HL-60 (cell line): ENCODE measurements around the gene WDR26.
A peak's percentile ranks its signal among the peaks of the same experiment; 100 is the strongest.

ENCODE experiments used
- DNase-seq, 2 experiments: peaks; one replicate each; pipeline ENCODE4 v3.0.0-alpha.2; 2010 to 2020; ENCODE audit warnings: low read depth in 1 of 2, low spot score in 1 of 2
- H3K27ac ChIP-seq: fragments of 250-450 bp; sonication (Bioruptor Pico); replicated peaks from 2 replicates; pipeline ENCODE4 v1.5.1; 2020; ENCODE audit warnings: mild to moderate bottlenecking, moderate library complexity
- H3K27me3 ChIP-seq: fragments of 250-450 bp; sonication (Bioruptor Pico); 2 replicates; pipeline ENCODE4 v1.5.1; 2021; ENCODE audit warnings: mild to moderate bottlenecking, moderate library complexity; ENCODE audit not compliant: insufficient read depth, poor library complexity, severe bottlenecking
- H3K4me3 ChIP-seq: replicated peaks from 2 replicates; pipeline ENCODE4 v1.5.1; 2011; ENCODE audit warnings: mild to moderate bottlenecking, control low read depth, low read length; ENCODE audit not compliant: insufficient read depth
- GABPA ChIP-seq: IDR thresholded peaks from 2 replicates; pipeline ENCODE4 v1.6.1; 2012; ENCODE audit warnings: low read depth
- POLR2AphosphoS5 ChIP-seq: IDR thresholded peaks from 2 replicates; pipeline ENCODE4 v1.6.1; 2012; ENCODE audit warnings: low read depth
- REST ChIP-seq: IDR thresholded peaks from 2 replicates; pipeline ENCODE4 v1.6.1; 2012; ENCODE audit warnings: low read depth; ENCODE audit not compliant: insufficient replicate concordance
- SPI1 ChIP-seq: IDR thresholded peaks from 2 replicates; pipeline ENCODE4 v1.6.1; 2012; ENCODE audit warnings: low read depth, mild to moderate bottlenecking, borderline replicate concordance
- TF ChIP-seq, protein P1 (sequence below): IDR thresholded peaks from one replicate; pipeline ENCODE4 v1.5.1; 2011; ENCODE audit warnings: low read length, control low read depth, inconsistent platforms; ENCODE audit not compliant: insufficient read depth

The WDR26 gene

DNA sequence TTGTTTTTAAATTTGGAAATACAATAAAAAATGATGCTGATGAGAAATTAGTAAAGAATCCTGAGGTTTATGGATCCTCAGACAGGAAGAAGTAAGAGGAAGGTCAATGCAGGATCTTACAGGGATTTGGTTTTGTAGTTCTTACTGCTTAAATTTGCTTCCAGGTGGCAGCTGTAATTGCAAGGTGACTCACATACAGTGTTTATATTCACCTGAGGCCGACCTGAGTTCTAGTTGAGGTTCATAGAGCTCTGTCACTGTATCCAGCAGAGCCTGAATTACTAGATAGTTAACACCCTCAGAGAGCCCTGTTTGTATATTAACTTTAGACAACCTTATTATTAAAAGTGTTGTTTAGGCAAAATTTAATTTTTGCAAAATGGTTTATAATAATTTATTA is 1.4 kb upstream of the WDR26 start:
- no peak overlapping the region; the same call in 1 of the 2 replicates for H3K27ac ChIP-seq
- TF ChIP-seq POLR2AphosphoS5 (no peak), GABPA (no peak), SPI1 (no peak), REST (no peak)
- TF ChIP-seq, protein P1, sequence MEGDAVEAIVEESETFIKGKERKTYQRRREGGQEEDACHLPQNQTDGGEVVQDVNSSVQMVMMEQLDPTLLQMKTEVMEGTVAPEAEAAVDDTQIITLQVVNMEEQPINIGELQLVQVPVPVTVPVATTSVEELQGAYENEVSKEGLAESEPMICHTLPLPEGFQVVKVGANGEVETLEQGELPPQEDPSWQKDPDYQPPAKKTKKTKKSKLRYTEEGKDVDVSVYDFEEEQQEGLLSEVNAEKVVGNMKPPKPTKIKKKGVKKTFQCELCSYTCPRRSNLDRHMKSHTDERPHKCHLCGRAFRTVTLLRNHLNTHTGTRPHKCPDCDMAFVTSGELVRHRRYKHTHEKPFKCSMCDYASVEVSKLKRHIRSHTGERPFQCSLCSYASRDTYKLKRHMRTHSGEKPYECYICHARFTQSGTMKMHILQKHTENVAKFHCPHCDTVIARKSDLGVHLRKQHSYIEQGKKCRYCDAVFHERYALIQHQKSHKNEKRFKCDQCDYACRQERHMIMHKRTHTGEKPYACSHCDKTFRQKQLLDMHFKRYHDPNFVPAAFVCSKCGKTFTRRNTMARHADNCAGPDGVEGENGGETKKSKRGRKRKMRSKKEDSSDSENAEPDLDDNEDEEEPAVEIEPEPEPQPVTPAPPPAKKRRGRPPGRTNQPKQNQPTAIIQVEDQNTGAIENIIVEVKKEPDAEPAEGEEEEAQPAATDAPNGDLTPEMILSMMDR, result no peak
- no peak for DNase-seq
- H3K27me3 ChIP-seq, result no peaks in the 10 kb centered on the region
- H3K4me3 ChIP-seq, result no peak overlapping the region

- Histone ChIP-seq H3K27ac (peak overlapping the region; percentile 91), H3K4me3 (peak overlapping the region; percentile 91), H3K27me3 (no peaks in the 10 kb centered on the region)
- no peak for TF ChIP-seq POLR2AphosphoS5
- TF ChIP-seq SPI1, result no peak
- TF ChIP-seq REST, result no peak
- TF ChIP-seq, protein P1, result no peak
- no peak for TF ChIP-seq GABPA
- DNase-seq, result peak in 1 of 2 experiments; percentile 41
Measured at GRCh38 chr1:224435318-224435763, 744 bp upstream of the WDR26 start.

DNA sequence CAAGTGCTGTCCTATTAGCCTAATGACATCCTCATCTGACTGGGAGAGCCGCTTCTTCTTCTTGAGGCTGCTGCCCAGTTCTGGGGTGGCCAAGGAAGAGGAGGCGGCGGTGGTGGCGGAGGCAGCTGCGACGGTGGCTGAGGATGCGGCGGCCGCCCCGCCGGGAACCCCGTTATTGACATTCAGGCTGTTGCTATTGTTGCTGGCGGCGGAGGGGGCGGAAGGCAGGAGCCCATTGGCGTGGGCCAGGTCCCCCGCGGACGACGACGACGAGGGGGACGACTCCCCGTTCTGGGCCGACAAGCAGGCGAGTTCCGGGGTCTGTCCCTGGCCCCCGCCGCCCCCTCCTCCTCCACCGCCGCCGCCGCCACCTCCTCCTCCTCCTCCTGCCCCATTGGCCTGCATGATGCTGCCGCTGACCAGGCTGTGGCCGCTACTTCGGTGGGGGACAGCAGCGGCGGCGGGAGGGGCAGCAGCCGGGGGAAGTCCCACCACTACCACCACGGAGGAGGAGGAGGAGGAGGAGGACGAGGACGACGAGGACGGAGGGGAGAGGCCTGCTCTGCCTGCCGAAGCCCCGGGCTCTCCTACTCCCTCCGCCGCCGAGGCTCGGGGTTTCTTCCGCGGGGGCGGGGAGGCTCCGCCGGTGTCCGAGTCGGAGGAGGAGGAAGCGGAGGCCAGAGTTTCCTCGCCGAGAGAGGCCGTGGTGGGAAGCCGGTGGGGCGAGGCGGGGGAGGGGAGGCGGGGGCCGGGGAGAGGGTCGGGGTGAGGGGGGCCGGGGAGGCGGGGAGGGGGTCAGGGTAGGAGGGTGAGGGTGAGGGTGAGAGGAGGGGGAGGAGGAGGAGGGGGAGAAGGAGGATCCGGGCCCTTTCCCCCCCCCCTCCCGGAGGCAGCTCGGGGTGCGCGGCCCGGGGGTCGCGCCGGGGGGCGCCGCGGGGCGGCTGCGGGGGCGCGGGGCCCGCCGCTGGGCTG is 610 bp downstream of the WDR26 start:
- DNase-seq, result peak; percentile 20 to 23
- peak overlapping the region; percentile 91 for H3K4me3 ChIP-seq
- H3K27ac ChIP-seq, result peak overlapping the region; percentile 67
- no peak for TF ChIP-seq POLR2AphosphoS5
- no peak for TF ChIP-seq REST
- no peak for TF ChIP-seq GABPA
- TF ChIP-seq SPI1, result no peak
- TF ChIP-seq, protein P1, result no peak
- H3K27me3 ChIP-seq, result no peaks in the 10 kb centered on the region
